SK-N-SH (cell line): Measurements from ENCODE around the gene PTPRC.

Experiments
- CTCF ChIP-seq: fragments of 200-600 bp; sonication (generic); IDR thresholded peaks from 2 replicates; pipeline ENCODE4 v1.6.1; 2017; ENCODE audit warnings: antibody characterized with exemption, mild to moderate bottlenecking, moderate library complexity
- FOSL2 ChIP-seq: IDR thresholded peaks from 2 replicates; pipeline ENCODE4 v1.4.0; 2012; ENCODE audit warnings: low read depth, mild to moderate bottlenecking, moderate library complexity, borderline replicate concordance
- IRF3 ChIP-seq: fragments of 150-350 bp; IDR thresholded peaks from 2 replicates; pipeline ENCODE4 v1.6.1; 2016; ENCODE audit warnings: mild to moderate bottlenecking, low read depth, low read length
- NFIC ChIP-seq: IDR thresholded peaks from 2 replicates; pipeline ENCODE4 v1.4.0; 2012; ENCODE audit warnings: borderline replicate concordance
- SIN3A ChIP-seq: IDR thresholded peaks from 2 replicates; pipeline ENCODE4 v1.6.1; 2012; ENCODE audit warnings: low read depth, mild to moderate bottlenecking, low read length, moderate library complexity, borderline replicate concordance
- YY1 ChIP-seq: IDR thresholded peaks from 2 replicates; pipeline ENCODE4 v1.4.0; 2012; ENCODE audit warnings: low read depth, mild to moderate bottlenecking

GRCh38 chr1:198620951-198621824 lies 17.7 kb upstream of the PTPRC start:
- TF ChIP-seq CTCF: no peak
- TF ChIP-seq FOSL2: no peak
- no peak for TF ChIP-seq SIN3A
- TF ChIP-seq IRF3: no peak
- no peak for TF ChIP-seq YY1
- no peak for TF ChIP-seq NFIC
